Measurements from ENCODE around the gene RAD51B.
"Not testable (repeated sequence)": the region's sequence is repeated elsewhere in the genome, so short reads cannot be mapped to it uniquely, and the experiment has no call there.

GRCh38 chr14:67818476-67818875 lies 1.1 kb upstream of the RAD51B start:
- not testable (repeated sequence) for TF ChIP-seq EZH2phosphoT487 (IDR thresholded peaks at IDR 0.05; ENCODE audit: low read length); CTCF (IDR thresholded peaks at IDR 0.05; ENCODE audit: low read length); EZH2 (optimal IDR thresholded peaks at IDR 0.05; ENCODE audit: low read depth, low read length)
